GM12801 (cell line): ENCODE results near the gene C5orf22.

Source experiments
- CTCF ChIP-seq: IDR thresholded peaks from one replicate; pipeline ENCODE4 v1.5.1; 2011; ENCODE audit warnings: control low read depth; ENCODE audit not compliant: insufficient read length; ENCODE audit errors: extremely low read depth

C5orf22 gene

GRCh38 chr5:31496891-31497290 is 35.2 kb upstream of the C5orf22 start:
- no peak for TF ChIP-seq CTCF

- no peak for TF ChIP-seq CTCF
Observed at GRCh38 chr5:31500256-31500655, 31.8 kb upstream of the C5orf22 start.

- TF ChIP-seq CTCF = no peak
Observed at GRCh38 chr5:31502506-31502905, 29.6 kb upstream of the C5orf22 start.

GRCh38 chr5:31504529-31504928 is 27.6 kb upstream of the C5orf22 start:
- TF ChIP-seq CTCF = no peak

DNA sequence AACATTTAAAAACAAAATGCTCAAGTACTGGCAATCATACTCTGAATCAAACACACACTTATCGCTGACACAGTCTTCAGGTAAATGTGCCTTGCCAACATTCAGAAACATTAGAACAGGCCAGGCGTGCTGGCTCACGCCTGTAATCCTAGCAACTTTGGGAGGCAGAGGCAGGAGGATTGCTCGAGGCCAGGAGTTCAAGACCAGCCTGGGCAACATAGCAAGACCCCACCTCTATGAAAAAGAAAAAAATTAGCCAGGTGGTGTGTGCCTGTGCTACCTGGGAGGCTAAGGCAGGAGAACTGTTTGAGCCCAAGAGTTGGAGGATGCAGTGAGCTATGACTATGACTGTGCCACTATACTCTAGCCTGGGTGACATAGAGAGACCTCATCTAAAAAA is 20.8 kb upstream of the C5orf22 start:
- TF ChIP-seq CTCF = no peak

DNA sequence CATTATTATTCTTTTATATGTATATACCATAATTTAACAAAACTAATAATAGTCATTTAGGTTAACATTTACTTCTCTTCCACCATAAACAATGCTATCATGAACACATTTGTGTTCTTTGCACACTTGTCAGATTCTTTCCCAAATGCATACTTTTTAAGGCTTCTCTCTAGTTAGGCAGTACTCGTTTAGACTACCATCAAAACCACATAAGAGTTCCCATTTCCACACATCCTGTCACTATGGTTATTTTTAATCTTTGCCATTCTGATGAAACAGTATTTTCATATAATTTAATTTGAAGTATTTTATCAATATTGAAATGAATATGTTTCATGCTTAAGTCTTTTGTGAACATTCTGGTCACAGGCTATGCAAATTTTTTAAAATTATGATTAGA is 15.3 kb upstream of the C5orf22 start:
- TF ChIP-seq CTCF = no peak

GRCh38 chr5:31523041-31523440 is 9.1 kb upstream of the C5orf22 start:
- no peak for TF ChIP-seq CTCF

DNA sequence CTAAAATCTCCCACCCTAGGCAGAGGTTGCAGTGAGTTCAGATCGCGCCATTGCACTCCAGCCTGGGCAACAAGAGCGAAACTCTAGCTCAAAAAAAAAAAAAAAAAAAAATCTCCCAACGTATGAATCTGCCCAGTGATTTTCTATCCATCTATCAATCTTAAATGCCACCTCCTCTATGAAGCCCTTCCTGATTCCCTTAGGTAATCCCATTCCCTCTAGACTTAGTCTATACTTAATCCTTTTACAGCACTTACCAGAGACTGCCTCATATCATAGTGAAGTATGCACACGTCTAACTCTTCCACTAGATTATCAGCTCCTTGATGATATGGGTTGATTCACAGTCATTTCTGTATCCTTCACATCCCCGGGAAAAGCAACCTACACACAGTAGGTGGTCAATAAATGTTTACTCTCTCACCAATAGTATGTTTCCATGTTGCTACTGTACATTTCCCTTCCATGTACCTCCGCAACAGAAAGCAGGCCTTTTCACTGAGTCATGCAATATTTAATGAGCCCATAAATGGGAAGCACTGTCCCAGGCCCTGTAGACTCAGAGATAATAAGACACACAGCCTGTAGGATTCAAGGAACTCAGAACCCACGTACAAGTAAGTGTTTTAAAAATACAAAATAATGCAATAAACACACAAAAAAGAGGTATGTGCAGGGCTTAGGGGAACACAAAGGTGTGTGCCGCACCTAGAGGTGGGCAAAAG is 1.4 kb upstream of the C5orf22 start:
- TF ChIP-seq CTCF = no peak
